ENCODE measurements around the gene C3. TPM values are rescaled to one million over a fixed set of nuclear protein-coding genes. Genes with fewer than 3 reads are reported as not detected.

The C3 gene
- total RNA-seq, 1 experiment from 2014 or later = 13.4 TPM

- peak overlapping the region; percentile 35 for H3K4me3 ChIP-seq (ENCODE audit: insufficient read depth, low read depth, low read length)
- H3K36me3 ChIP-seq (replicated peaks; ENCODE audit: control insufficient read depth, insufficient read depth, low read length) = peaks cover 10% of the 10 kb centered on the region
- DNase-seq = peak; percentile 60
- H3K27me3 ChIP-seq (ENCODE audit: control insufficient read depth, insufficient read depth, low read length) = no peaks in the 10 kb centered on the region
Observed at GRCh38 chr19:6738787-6739389, 18.4 kb upstream of the C3 start.

GRCh38 chr19:6737873-6738786, 17.7 kb upstream of the C3 start:
- DNase-seq = peak; percentile 76
- Histone ChIP-seq H3K4me3 (ENCODE audit: insufficient read depth, low read depth, low read length) (no peak overlapping the region; the same call in 1 of the 2 replicates), H3K27me3 (ENCODE audit: control insufficient read depth, insufficient read depth, low read length) (no peaks in the 10 kb centered on the region), H3K36me3 (replicated peaks; ENCODE audit: control insufficient read depth, insufficient read depth, low read length) (peaks cover 4% of the 10 kb centered on the region)

- H3K27me3 ChIP-seq (ENCODE audit: control insufficient read depth, insufficient read depth, low read length) = no peaks in the 10 kb centered on the region
- DNase-seq = peak; percentile 100
- peak within 1 kb of the TSS; percentile 82 for H3K4me3 ChIP-seq (ENCODE audit: insufficient read depth, low read depth, low read length)
- H3K36me3 ChIP-seq (replicated peaks; ENCODE audit: control insufficient read depth, insufficient read depth, low read length) = peaks cover 2% of the 10 kb centered on the region
Observed at GRCh38 chr19:6737284-6737872, 16.9 kb upstream of the C3 start, which contains the start of gene GPR108. Gene GPR108, minus strand, starts transcription at chr19:6737580. Its CDS starts 4 bp downstream, at chr19:6737576.

GRCh38 chr19:6736917-6737283, 16.4 kb upstream of the C3 start:
- DNase-seq = no peak
- Histone ChIP-seq H3K36me3 (replicated peaks; ENCODE audit: control insufficient read depth, insufficient read depth, low read length) (peaks cover 2% of the 10 kb centered on the region), H3K4me3 (ENCODE audit: insufficient read depth, low read depth, low read length) (peak overlapping the region; percentile 82), H3K27me3 (ENCODE audit: control insufficient read depth, insufficient read depth, low read length) (no peaks in the 10 kb centered on the region)

- peak overlapping the region; percentile 82 for H3K4me3 ChIP-seq (ENCODE audit: insufficient read depth, low read depth, low read length)
- peak; percentile 82 for DNase-seq
- H3K36me3 ChIP-seq (replicated peaks; ENCODE audit: control insufficient read depth, insufficient read depth, low read length) = peaks cover 2% of the 10 kb centered on the region
- H3K27me3 ChIP-seq (ENCODE audit: control insufficient read depth, insufficient read depth, low read length) = no peaks in the 10 kb centered on the region
Observed at GRCh38 chr19:6736169-6736916, 15.9 kb upstream of the C3 start.

GRCh38 chr19:6735181-6735911, 14.9 kb upstream of the C3 start:
- H3K36me3 ChIP-seq (replicated peaks; ENCODE audit: control insufficient read depth, insufficient read depth, low read length) = peaks cover 2% of the 10 kb centered on the region
- peak; percentile 32 for DNase-seq
- H3K27me3 ChIP-seq (ENCODE audit: control insufficient read depth, insufficient read depth, low read length) = no peaks in the 10 kb centered on the region
- peak overlapping the region; percentile 82 for H3K4me3 ChIP-seq (ENCODE audit: insufficient read depth, low read depth, low read length)

- Histone ChIP-seq H3K4me3 (ENCODE audit: insufficient read depth, low read depth, low read length) (no peak overlapping the region), H3K36me3 (replicated peaks; ENCODE audit: control insufficient read depth, insufficient read depth, low read length) (peaks cover 2% of the 10 kb centered on the region)
Observed at GRCh38 chr19:6734096-6734696, 13.7 kb upstream of the C3 start.

GRCh38 chr19:6733338-6734095, 13.1 kb upstream of the C3 start:
- H3K27me3 ChIP-seq (ENCODE audit: control insufficient read depth, insufficient read depth, low read length) = no peaks in the 10 kb centered on the region
- peak; percentile 90 for DNase-seq
- H3K4me3 ChIP-seq (ENCODE audit: insufficient read depth, low read depth, low read length) = no peak overlapping the region
- peaks cover 2% of the 10 kb centered on the region for H3K36me3 ChIP-seq (replicated peaks; ENCODE audit: control insufficient read depth, insufficient read depth, low read length)

More at GRCh38 chr19:6734096-6734696, 13.7 kb upstream of the C3 start:
- H3K27me3 ChIP-seq (ENCODE audit: control insufficient read depth, insufficient read depth, low read length) = no peaks in the 10 kb centered on the region
- peak; percentile 47 for DNase-seq

- peaks cover 2% of the 10 kb centered on the region for H3K36me3 ChIP-seq (replicated peaks; ENCODE audit: control insufficient read depth, insufficient read depth, low read length)
- H3K4me3 ChIP-seq (ENCODE audit: insufficient read depth, low read depth, low read length) = no peak overlapping the region
- H3K27me3 ChIP-seq (ENCODE audit: control insufficient read depth, insufficient read depth, low read length) = no peaks in the 10 kb centered on the region
- no peak for DNase-seq
Observed at GRCh38 chr19:6732803-6733337, 12.4 kb upstream of the C3 start.

GRCh38 chr19:6731822-6732221, 11.4 kb upstream of the C3 start:
- DNase-seq = peak; percentile 37
- H3K27me3 ChIP-seq (ENCODE audit: control insufficient read depth, insufficient read depth, low read length) = no peaks in the 10 kb centered on the region
- H3K36me3 ChIP-seq (replicated peaks; ENCODE audit: control insufficient read depth, insufficient read depth, low read length) = peaks cover 2% of the 10 kb centered on the region
- no peak overlapping the region for H3K4me3 ChIP-seq (ENCODE audit: insufficient read depth, low read depth, low read length)

- H3K27me3 ChIP-seq (ENCODE audit: control insufficient read depth, insufficient read depth, low read length) = no peaks in the 10 kb centered on the region
- peaks cover 2% of the 10 kb centered on the region for H3K36me3 ChIP-seq (replicated peaks; ENCODE audit: control insufficient read depth, insufficient read depth, low read length)
- H3K4me3 ChIP-seq (ENCODE audit: insufficient read depth, low read depth, low read length) = no peak overlapping the region
- DNase-seq = no peak
Observed at GRCh38 chr19:6730941-6731670, 10.7 kb upstream of the C3 start.

- DNase-seq = peak; percentile 98
- H3K27me3 ChIP-seq (ENCODE audit: control insufficient read depth, insufficient read depth, low read length) = no peaks in the 10 kb centered on the region
- H3K4me3 ChIP-seq (ENCODE audit: insufficient read depth, low read depth, low read length) = peak overlapping the region; percentile 25
- H3K36me3 ChIP-seq (replicated peaks; ENCODE audit: control insufficient read depth, insufficient read depth, low read length) = peaks cover 2% of the 10 kb centered on the region
Observed at GRCh38 chr19:6730153-6730804, 9.8 kb upstream of the C3 start.
